CD4-positive, alpha-beta T cell (primary cell): ENCODE measurements around the gene IRS2. TPM values are rescaled to one million over a fixed set of nuclear protein-coding genes. Genes with fewer than 3 reads are reported as not detected.

Experiments used
- ATAC-seq: fragments of 200-7000 bp; cut with Tn5 transposase; one replicate; pipeline ENCODE4 v1.10.0; 2022; ENCODE audit warnings: mild to moderate bottlenecking; ENCODE audit not compliant: poor library complexity
- CTCF ChIA-PET: fragments of 350-600 bp; sonication (Branson Sonifier 250); formaldehyde crosslinking; loops from one replicate; lab custom pipeline; 2021; ENCODE audit warnings: antibody characterized with exemption, inconsistent platforms; lab: Charles Lee
- POLR2A ChIA-PET: fragments of 350-600 bp; sonication (Branson Sonifier 250); formaldehyde crosslinking; loops from one replicate; lab custom pipeline; 2021; ENCODE audit warnings: antibody characterized with exemption, inconsistent platforms; lab: Charles Lee
- DNase-seq, 14 experiments: peaks; one replicate each; pipeline ENCODE4 v3.0.0-alpha.2; 2013 to 2020; ENCODE audit warnings: mixed read lengths in 2 of 14
- H3K27ac ChIP-seq, 2 donors: one replicate each; pipeline versions ENCODE4 v1.5.1 to v1.7.0; 2013; ENCODE audit warnings: low read length in 2 of 2, low read depth in 1 of 2, mild to moderate bottlenecking in 1 of 2
- H3K27me3 ChIP-seq, 2 experiments: 1 replicate in 1 of 2; 2 replicates in 1 of 2; pipeline versions ENCODE4 v1.6.1 to v1.7.0; 2013; ENCODE audit warnings: low read length in 2 of 2, control low read depth in 1 of 2, mild to moderate bottlenecking in 1 of 2, moderate library complexity in 1 of 2; ENCODE audit not compliant: insufficient read depth in 2 of 2, control insufficient read depth in 1 of 2
- H3K36me3 ChIP-seq: one replicate; pipeline ENCODE4 v1.6.1; 2013; ENCODE audit warnings: low read length, control low read depth; ENCODE audit not compliant: insufficient read depth
- H3K4me1 ChIP-seq: one replicate; pipeline ENCODE4 v1.6.1; 2013; ENCODE audit warnings: low read length, control low read depth; ENCODE audit not compliant: insufficient read depth
- H3K4me3 ChIP-seq: one replicate; pipeline ENCODE4 v1.5.1; 2013; ENCODE audit warnings: mild to moderate bottlenecking, low read length, moderate library complexity
- H3K9me3 ChIP-seq, 2 experiments: 1 replicate in 1 of 2; 2 replicates in 1 of 2; pipeline versions ENCODE4 v1.6.1 to v1.7.0; 2013; ENCODE audit warnings: low read length in 2 of 2, mild to moderate bottlenecking in 2 of 2, control low read depth in 1 of 2, moderate library complexity in 1 of 2; ENCODE audit not compliant: control insufficient read depth in 1 of 2, insufficient read depth in 1 of 2
- H3K27ac Mint-ChIP-seq: one replicate; pipeline ENCODE4 v1.8.0; 2020; ENCODE audit warnings: mixed read lengths
- H3K27me3 Mint-ChIP-seq: one replicate; pipeline ENCODE4 v1.8.0; 2021; ENCODE audit warnings: mixed read lengths
- H3K36me3 Mint-ChIP-seq: one replicate; pipeline ENCODE4 v1.8.0; 2021; ENCODE audit warnings: low read depth, mixed read lengths
- H3K4me1 Mint-ChIP-seq: one replicate; pipeline ENCODE4 v1.8.0; 2021; ENCODE audit warnings: low read depth, mixed read lengths
- H3K4me3 Mint-ChIP-seq: one replicate; pipeline ENCODE4 v1.8.0; 2020; ENCODE audit warnings: mild to moderate bottlenecking, mixed read lengths
- H3K9me3 Mint-ChIP-seq: one replicate; pipeline ENCODE4 v1.8.0; 2020; ENCODE audit warnings: mixed read lengths
- CTCF ChIP-seq: fragments of 200-600 bp; IDR thresholded peaks from one replicate; pipeline ENCODE4 v1.8.0; 2022; ENCODE audit warnings: antibody characterized with exemption, mild to moderate bottlenecking
- intact Hi-C, 2 experiments: fragments of 100-400 bp; cut with DNase I in 1 of 2; cut with micrococcal nuclease in 1 of 2; formaldehyde crosslinking; loops; one replicate each; pipeline versions ENCODE4 v1.15.1 to v1.9.0; 2023 to 2025; cut with DNase I, micrococcal nuclease
- total RNA-seq, 174 experiments: library from RNA in 2 of 174; stranded (reverse) in 2 of 174; gene quantifications; one replicate each; pipeline ENCODE4 v1.2.3 and lab custom pipeline; 2021 to 2026

The IRS2 gene
- total RNA-seq, 2 experiments from 2014 or later = 188 to 193 TPM

DNA sequence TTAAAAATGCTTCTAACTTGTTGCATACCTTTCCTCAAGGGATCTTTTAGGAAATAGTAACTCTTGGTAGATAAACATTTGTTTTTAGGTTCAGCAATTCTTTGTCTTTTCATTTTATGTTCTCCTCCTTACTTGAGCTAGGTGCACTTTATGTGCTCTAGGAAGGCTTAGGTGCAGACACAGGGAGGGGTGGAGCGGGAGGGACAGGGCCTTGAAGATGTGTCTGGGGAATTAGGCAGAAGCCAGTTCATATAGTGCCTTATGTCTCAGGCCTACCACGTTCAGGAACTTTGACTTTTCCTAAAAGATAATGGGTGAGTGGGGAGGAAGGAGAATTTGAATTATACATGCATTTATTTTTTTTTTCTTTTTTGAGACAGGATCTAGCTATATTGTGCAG, 37.7 kb downstream of the IRS2 start:
- no peak overlapping the region for H3K27ac ChIP-seq
- H3K36me3 ChIP-seq = peaks cover under 1% of the 10 kb centered on the region
- CTCF ChIA-PET = no interaction called here
- H3K4me1 Mint-ChIP-seq = peaks cover 8% of the 10 kb centered on the region
- H3K4me3 Mint-ChIP-seq = no peak overlapping the region
- intact Hi-C loops = no loop called here
- POLR2A ChIA-PET = no interaction called here
- no peak overlapping the region for H3K4me3 ChIP-seq
- H3K36me3 Mint-ChIP-seq = peaks cover 15% of the 10 kb centered on the region
- peaks cover 6% of the 10 kb centered on the region for H3K4me1 ChIP-seq
- DNase-seq = no peak
- H3K9me3 ChIP-seq = peaks cover 0 to 7% of the 10 kb centered on the region in 2 experiments
- no peaks in the 10 kb centered on the region for H3K27me3 ChIP-seq
- H3K27ac Mint-ChIP-seq = no peak overlapping the region
- no peak for TF ChIP-seq CTCF
- no peak for ATAC-seq
- no peaks in the 10 kb centered on the region for H3K9me3 Mint-ChIP-seq
- H3K27me3 Mint-ChIP-seq = no peaks in the 10 kb centered on the region

DNA sequence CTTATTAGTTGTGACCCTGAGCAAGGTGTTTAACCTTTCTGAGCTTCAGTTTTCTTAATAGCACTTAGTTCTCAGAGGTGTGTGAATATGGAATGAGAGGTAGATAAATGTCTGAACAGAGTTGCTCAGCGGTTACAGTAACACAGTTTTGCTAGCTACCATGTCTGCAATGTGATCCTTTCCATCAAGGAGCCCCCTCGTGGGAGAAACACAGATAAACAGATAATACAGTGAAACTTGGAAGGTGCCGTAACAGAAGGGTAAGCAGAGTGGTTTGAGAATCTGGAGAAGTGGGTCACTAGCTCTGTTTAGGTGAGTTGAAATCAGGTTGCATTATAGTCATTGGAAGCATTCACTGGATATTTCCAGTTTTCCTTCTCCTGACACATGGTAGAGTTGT, 38.9 kb downstream of the IRS2 start:
- H3K4me1 Mint-ChIP-seq = peaks cover 11% of the 10 kb centered on the region
- Histone ChIP-seq H3K27me3 (no peaks in the 10 kb centered on the region), H3K36me3 (no peaks in the 10 kb centered on the region), H3K27ac (no peak overlapping the region), H3K9me3 (peaks cover 0 to 7% of the 10 kb centered on the region in 2 experiments), H3K4me3 (no peak overlapping the region), H3K4me1 (peaks cover 8% of the 10 kb centered on the region)
- no peak for ATAC-seq
- CTCF ChIA-PET = no interaction called here
- H3K9me3 Mint-ChIP-seq = no peaks in the 10 kb centered on the region
- intact Hi-C loops = no loop called here
- no peak overlapping the region for H3K4me3 Mint-ChIP-seq
- no peak overlapping the region for H3K27ac Mint-ChIP-seq
- POLR2A ChIA-PET = interaction anchor here (0.7 kb wide), 1 partner anchor 37 kb away, joined by 3 read pairs; no protein-coding TSS in a partner anchor
- H3K36me3 Mint-ChIP-seq = peaks cover 4% of the 10 kb centered on the region
- TF ChIP-seq CTCF = no peak
- DNase-seq = no peak
- H3K27me3 Mint-ChIP-seq = no peaks in the 10 kb centered on the region

GRCh38 chr13:109746364-109746763, 40.0 kb downstream of the IRS2 start:
- H3K4me3 Mint-ChIP-seq = no peak overlapping the region
- no peaks in the 10 kb centered on the region for H3K9me3 Mint-ChIP-seq
- no peaks in the 10 kb centered on the region for H3K36me3 Mint-ChIP-seq
- no peaks in the 10 kb centered on the region for H3K27me3 Mint-ChIP-seq
- Histone ChIP-seq H3K27me3 (no peaks in the 10 kb centered on the region), H3K27ac (no peak overlapping the region), H3K4me3 (no peak overlapping the region), H3K9me3 (peaks cover 0 to 7% of the 10 kb centered on the region in 2 experiments), H3K36me3 (no peaks in the 10 kb centered on the region), H3K4me1 (peaks cover 8% of the 10 kb centered on the region)
- peaks cover 11% of the 10 kb centered on the region for H3K4me1 Mint-ChIP-seq
- ATAC-seq (no peak), DNase-seq (no peak)
- H3K27ac Mint-ChIP-seq = no peak overlapping the region
- POLR2A ChIA-PET = no interaction called here
- intact Hi-C loops = no loop called here
- CTCF ChIA-PET = interaction anchor here (0.6 kb wide), 1 partner anchor 12 kb away, joined by 4 read pairs; no protein-coding TSS in a partner anchor
- TF ChIP-seq CTCF = no peak
